Heart left ventricle (tissue), 16 donors: Measurements from ENCODE around the gene KCTD17. TPM values are rescaled to one million over a fixed set of nuclear protein-coding genes. Genes with fewer than 3 reads are reported as not detected.

ENCODE experiments used
- ATAC-seq, 4 donors: fragments of 200-7000 bp; cut with Tn5 transposase; one replicate each; pipeline ENCODE4 v1.9.1; 2020 to 2022; ENCODE audit warnings: moderate library complexity in 4 of 4, mild to moderate bottlenecking in 3 of 4, moderate number of reproducible peaks in 1 of 4
- DNase-seq, 5 donors: peaks; one replicate each; pipeline ENCODE4 v3.0.0-alpha.2; 2020
- H3K27ac ChIP-seq, 12 donors: fragments of 200-600 bp; sonication (generic) in 4 of 12; one replicate each; pipeline versions ENCODE4 v1.5.0 to v1.8.0; 2016 to 2022; ENCODE audit warnings: mild to moderate bottlenecking in 2 of 12
- H3K27me3 ChIP-seq, 9 donors: fragments of 200-600 bp; sonication (generic) in 2 of 9; one replicate each; pipeline versions ENCODE4 v1.5.1 to v1.8.0; 2016 to 2022; ENCODE audit warnings: mild to moderate bottlenecking in 3 of 9
- H3K36me3 ChIP-seq, 9 donors: fragments of 200-600 bp; sonication (generic) in 2 of 9; one replicate each; pipeline versions ENCODE4 v1.5.0 to v1.8.0; 2018 to 2022; ENCODE audit warnings: mild to moderate bottlenecking in 2 of 9
- H3K4me1 ChIP-seq, 12 donors: fragments of 200-600 bp; sonication (generic) in 4 of 12; one replicate each; pipeline versions ENCODE4 v1.5.0 to v1.8.0; 2016 to 2022; ENCODE audit warnings: mild to moderate bottlenecking in 3 of 12
- H3K4me3 ChIP-seq, 12 donors: fragments of 200-600 bp; sonication (generic) in 4 of 12; one replicate each; pipeline versions ENCODE4 v1.5.0 to v1.8.0; 2017 to 2022; ENCODE audit warnings: mild to moderate bottlenecking in 9 of 12, moderate library complexity in 4 of 12
- H3K9me3 ChIP-seq, 12 donors: fragments of 200-600 bp; sonication (generic) in 4 of 12; one replicate each; pipeline versions ENCODE4 v1.5.0 to v1.8.0; 2016 to 2022; ENCODE audit warnings: mild to moderate bottlenecking in 1 of 12
- POLR2A ChIP-seq, 2 donors: fragments of 450-650 bp; IDR thresholded peaks; one replicate each; pipeline ENCODE4 v1.6.1; 2017; ENCODE audit warnings: antibody characterized with exemption in 2 of 2, mild to moderate bottlenecking in 2 of 2, moderate library complexity in 2 of 2
- WGBS, 4 donors: extraction: QIAGEN DNeasy Blood & Tissue Kit in 2 of 4; methylation state at CpG; one replicate each; pipeline versions ENCODE4 v1.1.5 to v1.1.7; 2013 to 2018; 5-methylcytosine and 5-hydroxymethylcytosine counted together
- intact Hi-C, 10 donors: fragments of 100-400 bp; cut with DNase I; formaldehyde crosslinking; loops; one replicate each; pipeline versions ENCODE4 v1.11.1 to v1.14.2; 2022
- polyA plus RNA-seq, 2 donors: library from polyadenylated mRNA; stranded (reverse); fragments of 200-250 nt; gene quantifications; one replicate each; pipeline ENCODE4 v1.2.3, GENCODE V29; 2013
- total RNA-seq, 9 donors: library from RNA; depleted of rRNA in 2 of 9; stranded (reverse); fragments of >200 nt in 2 of 9; fragmentation: NEBNext Ultra II Directional in 3 of 9; extraction: Animal tissue kit (Norgen Biotek cat#: 25700) in 3 of 9; gene quantifications; one replicate each; pipeline versions ENCODE4 v1.1.0 to v1.2.4, GENCODE V29; 2016 to 2023
- TF ChIP-seq, protein P1 (sequence below), 12 donors: fragments of 200-600 bp; sonication (generic) in 4 of 12; IDR thresholded peaks; one replicate each; pipeline versions ENCODE4 v1.5.0 to v1.8.0; 2018 to 2022; ENCODE audit warnings: antibody characterized with exemption in 12 of 12, mild to moderate bottlenecking in 5 of 12
- donor health status: ischemic (EF 13 %, LVEDD 7.1; RV severe dilation, severe dysfunction).
- donor health status: healthy with polysubstance abuse.
- donor health status: DM: no; HTN: yes; CAD: no.
- donor health status: DM: no; HTN: no; CAD: no.
- donor health status: ischemic (EF 25% LVEDD 6.9; RV normal size, moderate dysfunction).
- donor health status: ischemic (EF 25% LVEDD 5.7; RV mildly dilated, moderate dysfunction).
- donor health status: healthy.
- donor health status: DM: yes; HTN: yes; CAD: no.
- donor health status: ischemic (EF 35%, LVEDD 5.7; RV mildly dilated, moderate dysfunction).
- donor health status: nonischemic (EF 11% LVEDD 7.7; RV severe dilation, severe dysfunction).
- donor health status: DM: yes; HTN: yes; CAD: no.
- donor health status: PGD.
- donor health status: ischemic (EF 29% LVEDD 5.4; RV normal size, mild dysfunction).
- donor health status: nonischemic (EF 23%, LVEDD 6.1; RV moderate dilation, normal function).

Gene KCTD17
- total and polyA plus RNA-seq, 11 donors: 10.8 to 62.0 (median 17.3) TPM

DNA sequence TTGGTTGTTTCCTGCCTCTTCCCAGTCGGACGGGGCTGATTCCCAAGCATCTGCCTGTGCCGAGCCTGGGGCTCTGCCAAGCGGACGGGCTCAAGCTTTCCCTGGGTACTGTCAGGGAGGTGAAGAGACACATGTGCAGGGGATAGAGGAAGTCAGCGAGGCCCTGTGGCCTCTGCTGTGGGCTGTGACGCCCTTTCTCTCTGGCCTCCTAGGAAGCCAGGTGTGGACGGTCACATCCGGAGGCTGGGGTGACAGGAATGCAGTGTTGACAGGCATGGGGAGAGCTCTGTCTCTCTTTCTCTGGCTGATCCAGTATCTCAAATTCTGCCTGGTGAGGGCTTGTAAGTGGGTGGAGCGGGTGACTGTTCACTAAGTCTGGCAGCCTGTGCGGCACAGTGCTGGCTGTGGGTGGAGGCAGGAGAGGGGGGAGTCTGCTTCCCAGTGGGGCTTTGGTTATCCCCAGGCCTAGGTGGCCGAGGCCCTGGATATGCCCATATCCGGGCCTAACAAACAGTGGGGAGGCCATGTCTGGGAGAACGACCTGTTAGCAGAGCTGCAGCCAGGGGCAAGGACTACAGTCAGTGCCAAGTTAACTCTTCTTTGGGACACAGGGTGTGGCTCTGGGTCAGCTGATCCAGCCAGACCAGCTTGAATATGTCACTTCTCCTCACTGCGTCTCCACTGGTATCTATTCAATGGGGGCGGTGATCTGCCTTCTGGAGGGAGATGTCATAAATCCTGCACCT, 1.9 kb downstream of the KCTD17 start:
- peak overlapping the region in 11 of 12 donors; percentile 0 to 77 (median 39) for H3K27ac ChIP-seq
- intact Hi-C loops: no loop called here
- H3K4me1 ChIP-seq: peaks cover 0 to 32% (median 21%) of the 10 kb centered on the region in 12 donors
- H3K4me3 ChIP-seq: no peak overlapping the region
- TF ChIP-seq POLR2A (IDR thresholded peaks at IDR 0.05): no peak
- TF ChIP-seq, protein P1, sequence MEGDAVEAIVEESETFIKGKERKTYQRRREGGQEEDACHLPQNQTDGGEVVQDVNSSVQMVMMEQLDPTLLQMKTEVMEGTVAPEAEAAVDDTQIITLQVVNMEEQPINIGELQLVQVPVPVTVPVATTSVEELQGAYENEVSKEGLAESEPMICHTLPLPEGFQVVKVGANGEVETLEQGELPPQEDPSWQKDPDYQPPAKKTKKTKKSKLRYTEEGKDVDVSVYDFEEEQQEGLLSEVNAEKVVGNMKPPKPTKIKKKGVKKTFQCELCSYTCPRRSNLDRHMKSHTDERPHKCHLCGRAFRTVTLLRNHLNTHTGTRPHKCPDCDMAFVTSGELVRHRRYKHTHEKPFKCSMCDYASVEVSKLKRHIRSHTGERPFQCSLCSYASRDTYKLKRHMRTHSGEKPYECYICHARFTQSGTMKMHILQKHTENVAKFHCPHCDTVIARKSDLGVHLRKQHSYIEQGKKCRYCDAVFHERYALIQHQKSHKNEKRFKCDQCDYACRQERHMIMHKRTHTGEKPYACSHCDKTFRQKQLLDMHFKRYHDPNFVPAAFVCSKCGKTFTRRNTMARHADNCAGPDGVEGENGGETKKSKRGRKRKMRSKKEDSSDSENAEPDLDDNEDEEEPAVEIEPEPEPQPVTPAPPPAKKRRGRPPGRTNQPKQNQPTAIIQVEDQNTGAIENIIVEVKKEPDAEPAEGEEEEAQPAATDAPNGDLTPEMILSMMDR (IDR thresholded peaks at IDR 0.05): no peak
- H3K9me3 ChIP-seq: no peaks in the 10 kb centered on the region
- no peaks in the 10 kb centered on the region for H3K27me3 ChIP-seq
- 40 to 59% (median 48%) methylated on average over 13 to 16 of the region's 16 CpGs for WGBS, 4 donors
- DNase-seq (peak in 4 of 5 donors; percentile 41 to 68 (median 51)), ATAC-seq (peak; percentile 49 to 85 (median 72))
- peaks cover 0 to 41% (median 19%) of the 10 kb centered on the region in 9 donors for H3K36me3 ChIP-seq

DNA sequence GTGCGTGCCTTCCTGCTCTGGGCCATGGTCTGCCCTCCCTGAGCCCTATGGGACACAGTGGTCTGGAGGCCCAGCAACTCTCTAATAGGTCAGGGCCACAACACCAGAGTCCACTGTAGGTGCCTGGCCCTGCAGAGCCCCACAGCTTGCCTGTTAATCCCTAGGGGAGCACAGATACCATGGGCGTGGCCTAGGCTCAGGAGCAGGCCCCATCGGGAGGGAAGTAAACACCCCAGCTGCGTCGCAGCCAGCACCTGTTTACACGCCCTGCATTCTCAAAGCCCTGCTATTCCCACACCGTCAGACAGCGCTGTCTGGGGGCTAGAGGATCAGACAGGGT, 2.5 kb downstream of the KCTD17 start:
- DNase-seq (peak in 1 of 5 donors; percentile 27), ATAC-seq (no peak)
- Histone ChIP-seq H3K27me3 (no peaks in the 10 kb centered on the region), H3K9me3 (no peaks in the 10 kb centered on the region), H3K36me3 (peaks cover 0 to 47% (median 19%) of the 10 kb centered on the region in 9 donors), H3K4me3 (no peak overlapping the region), H3K27ac (peak overlapping the region in 4 of 12 donors; percentile 26 to 77 (median 54)), H3K4me1 (peaks cover 0 to 32% (median 21%) of the 10 kb centered on the region in 12 donors)
- 85 to 91% (median 88%) methylated on average over 6 to 8 of the region's 8 CpGs for WGBS, 4 donors
- TF ChIP-seq POLR2A (IDR thresholded peaks at IDR 0.05): no peak
- TF ChIP-seq, protein P1 (IDR thresholded peaks at IDR 0.05): no peak
- intact Hi-C loops: no loop called here

DNA sequence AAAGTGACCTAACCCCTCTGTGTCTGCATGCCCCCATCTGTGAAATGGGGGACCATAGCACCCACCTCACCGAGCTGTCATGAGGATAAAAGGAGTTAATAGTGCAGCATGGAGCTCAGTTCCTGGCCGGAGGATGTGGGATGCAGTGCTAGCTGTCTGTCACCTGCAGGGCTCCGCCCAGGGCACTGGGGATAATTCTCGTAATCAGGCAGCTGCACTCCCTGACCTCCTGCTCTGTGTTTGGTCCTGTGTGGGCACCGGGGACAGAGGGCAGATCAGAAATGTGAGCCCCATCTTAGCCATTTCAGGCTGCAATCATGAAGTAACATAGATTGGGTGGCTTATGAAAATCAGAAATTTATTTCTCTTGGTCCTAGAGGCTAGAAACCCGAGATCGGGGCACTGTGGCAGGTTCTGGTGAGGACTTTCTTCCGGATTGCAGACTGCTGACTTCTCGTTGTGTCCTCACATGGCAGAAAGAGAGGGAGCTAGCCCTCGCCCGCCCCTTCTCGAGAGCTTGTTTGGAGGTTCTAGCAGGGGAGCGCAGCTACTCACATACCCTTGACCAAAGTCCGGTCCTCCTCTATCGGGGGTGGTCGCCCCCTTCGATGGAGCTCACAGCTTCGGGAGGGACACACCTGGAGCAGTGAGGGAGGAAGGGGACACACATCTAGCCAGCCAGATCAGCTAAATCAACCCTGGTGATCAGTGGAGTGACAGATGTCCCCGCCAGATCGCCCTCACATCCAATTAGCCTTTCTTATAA, 3.2 kb downstream of the KCTD17 start:
- Histone ChIP-seq H3K27ac (no peak overlapping the region), H3K4me1 (peaks cover 0 to 32% (median 21%) of the 10 kb centered on the region in 12 donors), H3K27me3 (no peaks in the 10 kb centered on the region), H3K9me3 (no peaks in the 10 kb centered on the region), H3K36me3 (peaks cover 0 to 53% (median 19%) of the 10 kb centered on the region in 9 donors), H3K4me3 (no peak overlapping the region)
- WGBS, 4 donors: 94 to 97% (median 96%) methylated on average over 15 to 20 of the region's 20 CpGs
- TF ChIP-seq, protein P1 (IDR thresholded peaks at IDR 0.05): no peak
- TF ChIP-seq POLR2A (IDR thresholded peaks at IDR 0.05): no peak
- ATAC-seq (no peak), DNase-seq (peak in 1 of 5 donors; percentile 11)
- intact Hi-C loops: no loop called here

DNA sequence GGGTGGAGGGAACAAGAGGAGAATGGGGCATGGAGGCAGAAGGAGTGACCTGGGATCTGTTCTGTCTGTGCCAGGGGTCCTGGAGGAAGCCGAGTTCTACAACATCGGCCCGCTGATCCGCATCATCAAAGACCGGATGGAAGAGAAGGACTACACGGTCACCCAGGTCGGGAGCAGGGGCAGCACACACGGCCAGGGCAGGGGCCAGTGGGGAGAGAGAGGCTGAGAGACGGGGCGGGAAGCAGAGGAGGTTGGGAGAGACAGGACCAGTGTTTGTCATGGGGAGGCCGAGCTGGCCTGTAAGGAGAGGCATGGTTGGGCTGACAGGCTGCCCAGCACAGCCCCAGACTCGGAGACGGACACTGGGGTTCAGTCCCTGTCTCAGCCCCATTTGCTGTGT, 4.7 kb downstream of the KCTD17 start:
- Histone ChIP-seq H3K27ac (no peak overlapping the region), H3K9me3 (no peaks in the 10 kb centered on the region), H3K36me3 (peaks cover 0 to 61% (median 19%) of the 10 kb centered on the region in 9 donors), H3K4me3 (no peak overlapping the region), H3K27me3 (no peaks in the 10 kb centered on the region), H3K4me1 (peaks cover 0 to 28% (median 20%) of the 10 kb centered on the region in 12 donors)
- peak in 1 of 5 donors; percentile 26 for DNase-seq
- no peak for ATAC-seq
- intact Hi-C loops: no loop called here
- TF ChIP-seq, protein P1 (IDR thresholded peaks at IDR 0.05): no peak
- no peak for TF ChIP-seq POLR2A (IDR thresholded peaks at IDR 0.05)
- WGBS, 4 donors: 93 to 97% (median 96%) methylated on average over 13 of the region's 13 CpGs
